Esophagus (tissue), 2 donors: ENCODE results near the gene TGM5. TPM values are rescaled to one million over a fixed set of nuclear protein-coding genes. Genes with fewer than 3 reads are reported as not detected.

ENCODE experiments used
- H3K27ac ChIP-seq, 2 donors: one replicate each; pipeline ENCODE4 v1.5.1; 2013; ENCODE audit warnings: low read depth in 2 of 2, mild to moderate bottlenecking in 2 of 2, inconsistent platforms in 1 of 2, low read length in 1 of 2, moderate library complexity in 1 of 2
- H3K27me3 ChIP-seq, 2 donors: one replicate each; pipeline ENCODE4 v1.6.1; 2013; ENCODE audit warnings: low read length in 2 of 2, control low read depth in 1 of 2, mild to moderate bottlenecking in 1 of 2; ENCODE audit not compliant: insufficient read depth in 2 of 2, control insufficient read depth in 1 of 2
- H3K36me3 ChIP-seq, 2 donors: one replicate each; pipeline ENCODE4 v1.6.1; 2013; ENCODE audit warnings: low read length in 1 of 2; ENCODE audit not compliant: control insufficient read depth in 2 of 2, insufficient read depth in 2 of 2
- H3K4me1 ChIP-seq, 2 donors: one replicate each; pipeline ENCODE4 v1.6.1; 2013; ENCODE audit warnings: low read length in 1 of 2; ENCODE audit not compliant: control insufficient read depth in 2 of 2, insufficient read depth in 2 of 2
- H3K4me3 ChIP-seq, 2 donors: one replicate each; pipeline ENCODE4 v1.5.1; 2013; ENCODE audit warnings: low read length in 2 of 2, mild to moderate bottlenecking in 2 of 2, low read depth in 1 of 2, moderate library complexity in 1 of 2
- H3K9me3 ChIP-seq, 2 donors: one replicate each; pipeline ENCODE4 v1.6.1; 2013; ENCODE audit warnings: mild to moderate bottlenecking in 2 of 2, low read depth in 1 of 2, low read length in 1 of 2, moderate library complexity in 1 of 2; ENCODE audit not compliant: control insufficient read depth in 2 of 2, insufficient read depth in 1 of 2
- WGBS, 2 donors: extraction: QIAGEN DNeasy Blood & Tissue Kit; methylation state at CpG; one replicate each; pipeline ENCODE4 v1.1.7; 2013; 5-methylcytosine and 5-hydroxymethylcytosine counted together
- polyA plus RNA-seq, 2 donors: library from polyadenylated mRNA; stranded (reverse); fragments of 200-250 nt; gene quantifications; one replicate each; pipeline ENCODE4 v1.2.3, GENCODE V29; 2013
- donor health status: healthy with polysubstance abuse.
- donor health status: Bipolar disorder and iron deficiency.

Gene TGM5
- polyA plus RNA-seq, 2 donors = 9.5 to 12.9 TPM

- Histone ChIP-seq H3K36me3 (no peaks in the 10 kb centered on the region), H3K9me3 (no peaks in the 10 kb centered on the region), H3K4me1 (peaks cover 0 to 12% of the 10 kb centered on the region in 2 donors), H3K27me3 (no peaks in the 10 kb centered on the region), H3K27ac (peak overlapping the region; percentile 64 to 85), H3K4me3 (no peak overlapping the region)
- 70 to 71% methylated on average over 8 of the region's 8 CpGs for WGBS, 2 donors
Measured at GRCh38 chr15:43251185-43251870, 15.4 kb downstream of the TGM5 start.

- H3K9me3 ChIP-seq = no peaks in the 10 kb centered on the region
- peak overlapping the region; percentile 41 to 78 for H3K27ac ChIP-seq
- H3K4me3 ChIP-seq = no peak overlapping the region
- no peaks in the 10 kb centered on the region for H3K27me3 ChIP-seq
- H3K4me1 ChIP-seq = peaks cover 0 to 12% of the 10 kb centered on the region in 2 donors
- no peaks in the 10 kb centered on the region for H3K36me3 ChIP-seq
- 49 to 62% methylated on average over 2 of the region's 2 CpGs for whole genome bisulfite sequencing, 2 donors
Measured at GRCh38 chr15:43250785-43251184, 15.9 kb downstream of the TGM5 start.

DNA sequence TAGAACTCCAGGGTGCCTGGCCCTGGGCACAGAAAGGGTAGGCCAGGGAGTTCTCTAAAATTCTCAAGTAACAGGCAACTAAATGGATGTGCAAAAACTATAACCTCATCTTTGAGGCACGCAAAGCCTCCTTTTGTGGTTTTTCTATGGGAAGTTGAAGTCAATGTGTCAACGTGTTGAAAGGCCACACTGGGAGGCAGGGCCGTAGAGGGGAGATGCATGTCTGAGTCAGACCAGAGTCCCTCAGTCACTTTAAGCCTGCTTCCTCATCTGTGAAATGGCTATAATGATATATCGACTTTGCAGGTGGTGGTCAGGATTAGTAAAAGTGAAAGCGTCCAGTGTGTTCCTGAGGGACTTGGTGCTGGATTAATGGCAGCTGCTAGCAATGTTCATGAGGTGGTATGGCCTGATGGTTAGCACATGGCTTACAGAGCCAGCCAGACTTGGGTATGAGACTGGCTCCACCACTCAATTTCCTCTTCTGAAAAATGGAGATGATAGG is 17.0 kb downstream of the TGM5 start:
- WGBS, 2 donors = 56 to 61% methylated on average over 5 of the region's 5 CpGs
- Histone ChIP-seq H3K4me3 (no peak overlapping the region), H3K36me3 (no peaks in the 10 kb centered on the region)

DNA sequence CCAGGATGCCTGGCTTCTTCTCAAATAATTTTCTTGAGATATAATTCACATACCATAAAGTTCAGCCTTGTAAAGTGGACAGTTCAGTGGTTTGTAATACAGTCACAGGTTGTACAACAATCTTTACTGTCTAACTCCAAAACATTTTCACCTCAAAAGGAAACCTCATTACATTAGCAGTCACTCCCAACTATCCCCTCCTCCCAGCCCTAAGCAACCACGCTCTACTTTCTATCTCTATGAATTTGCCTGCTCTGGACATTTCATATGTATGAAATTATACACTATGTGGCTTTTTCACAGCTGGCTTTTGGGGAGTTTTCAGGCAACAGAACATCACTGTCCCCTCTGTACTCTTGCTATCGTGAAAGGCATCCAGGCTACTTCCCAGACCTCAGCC is 17.5 kb downstream of the TGM5 start:
- H3K9me3 ChIP-seq = no peaks in the 10 kb centered on the region
- no peaks in the 10 kb centered on the region for H3K27me3 ChIP-seq
- H3K4me1 ChIP-seq = peaks cover 0 to 14% of the 10 kb centered on the region in 2 donors
- H3K27ac ChIP-seq = no peak overlapping the region
- no peak overlapping the region for H3K4me3 ChIP-seq
- H3K36me3 ChIP-seq = no peaks in the 10 kb centered on the region
- 83 to 87% methylated on average over 2 of the region's 2 CpGs for WGBS, 2 donors

More for the DNA sequence above, 17.0 kb downstream of the TGM5 start:
- H3K27ac ChIP-seq = no peak overlapping the region
- no peaks in the 10 kb centered on the region for H3K27me3 ChIP-seq
- no peaks in the 10 kb centered on the region for H3K9me3 ChIP-seq
- peaks cover 0 to 12% of the 10 kb centered on the region in 2 donors for H3K4me1 ChIP-seq

- H3K36me3 ChIP-seq = no peaks in the 10 kb centered on the region
- no peak overlapping the region for H3K27ac ChIP-seq
- H3K4me1 ChIP-seq = peaks cover 0 to 3% of the 10 kb centered on the region in 2 donors
- H3K9me3 ChIP-seq = no peaks in the 10 kb centered on the region
- H3K27me3 ChIP-seq = no peaks in the 10 kb centered on the region
- no peak overlapping the region for H3K4me3 ChIP-seq
- 69 to 73% methylated on average over 6 of the region's 6 CpGs for WGBS, 2 donors
Measured at GRCh38 chr15:43246261-43246774, 20.4 kb downstream of the TGM5 start.

DNA sequence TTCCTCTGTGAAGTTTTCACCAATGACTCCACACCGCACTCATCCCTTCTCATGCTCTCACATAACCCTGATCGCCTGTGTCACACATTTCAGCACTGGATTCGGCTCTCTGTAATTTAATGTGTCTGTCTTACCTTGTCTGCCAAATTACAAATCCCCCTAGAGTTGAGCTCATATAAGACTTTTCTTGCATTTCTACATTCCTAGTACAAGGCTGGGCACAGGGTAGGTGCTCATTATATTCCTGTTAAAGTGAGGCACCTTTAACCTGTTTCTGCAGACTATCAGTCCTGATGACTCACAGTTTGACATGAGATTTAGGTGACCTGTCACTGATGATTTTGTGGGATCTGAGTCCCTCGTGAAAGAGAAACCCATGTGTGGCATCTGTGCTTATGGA is 22.6 kb downstream of the TGM5 start:
- Histone ChIP-seq H3K27me3 (no peaks in the 10 kb centered on the region), H3K4me3 (no peak overlapping the region), H3K9me3 (peaks cover 0 to under 1% of the 10 kb centered on the region in 2 donors), H3K36me3 (no peaks in the 10 kb centered on the region), H3K27ac (peak overlapping the region; percentile 29 to 68), H3K4me1 (peaks cover 0 to 6% of the 10 kb centered on the region in 2 donors)
- 70 to 74% methylated on average over 4 of the region's 4 CpGs for WGBS, 2 donors

DNA sequence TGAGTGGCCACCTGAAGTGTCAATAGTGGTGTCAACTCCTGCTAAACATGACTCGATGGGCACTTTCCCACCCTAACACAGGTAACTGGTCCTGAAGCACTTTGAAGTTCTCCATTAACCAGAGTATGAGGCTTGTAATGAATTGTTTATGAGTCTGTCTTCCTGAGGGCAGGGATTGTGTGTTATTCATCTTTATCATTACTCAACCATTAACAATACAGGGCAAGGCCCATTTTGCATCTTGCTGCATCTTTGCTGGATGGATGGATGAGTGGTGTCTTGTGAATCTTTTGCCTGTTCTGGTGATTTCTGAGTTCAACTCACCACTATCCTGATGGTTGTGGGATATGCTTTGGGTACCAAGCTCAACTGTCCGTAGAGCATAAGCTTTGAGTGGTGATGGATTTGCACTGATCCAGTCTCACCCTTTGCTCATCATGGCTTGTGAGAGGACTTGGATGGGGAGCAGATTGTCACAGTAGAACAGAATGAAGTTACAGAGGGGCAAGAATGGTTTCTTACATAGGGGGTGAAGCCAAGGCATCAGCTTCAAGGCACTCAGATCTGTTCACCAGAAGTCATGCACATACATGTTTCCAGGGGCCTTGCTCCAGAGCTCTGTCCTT is 23.6 kb downstream of the TGM5 start:
- no peak overlapping the region for H3K4me3 ChIP-seq
- no peaks in the 10 kb centered on the region for H3K27me3 ChIP-seq
- H3K27ac ChIP-seq = peak overlapping the region; percentile 29 to 68
- H3K4me1 ChIP-seq = peaks cover 0 to 13% of the 10 kb centered on the region in 2 donors
- 86 to 89% methylated on average over 2 of the region's 2 CpGs for WGBS, 2 donors
- peaks cover 0 to 3% of the 10 kb centered on the region in 2 donors for H3K36me3 ChIP-seq
- peaks cover 0 to 4% of the 10 kb centered on the region in 2 donors for H3K9me3 ChIP-seq

GRCh38 chr15:43242616-43243015 is 24.1 kb downstream of the TGM5 start:
- H3K27ac ChIP-seq = no peak overlapping the region
- WGBS, 2 donors = 60 to 64% methylated on average over 5 of the region's 5 CpGs

DNA sequence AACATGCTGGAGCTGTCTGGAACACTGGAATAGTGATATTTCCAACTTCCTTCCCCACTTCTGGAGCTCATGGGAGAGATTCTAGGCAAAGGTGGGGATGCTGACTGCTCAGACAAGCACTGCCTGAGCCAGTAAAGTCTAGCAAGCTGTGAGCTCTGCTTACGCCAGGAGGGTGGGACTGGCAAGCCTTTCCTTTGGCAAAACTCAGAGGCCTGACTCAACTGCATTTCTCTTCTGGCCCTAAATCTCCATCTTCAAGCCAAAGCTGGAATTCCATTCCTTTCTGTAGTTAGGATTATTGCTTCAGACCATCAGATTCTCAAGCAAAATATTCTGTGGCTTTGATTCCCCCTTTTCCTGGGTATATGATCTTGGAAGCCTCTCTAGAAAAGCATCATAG is 25.6 kb downstream of the TGM5 start:
- peak overlapping the region in 1 of 2 donors; percentile 24 for H3K27ac ChIP-seq
- peaks cover 0 to 13% of the 10 kb centered on the region in 2 donors for H3K4me1 ChIP-seq
- WGBS, 2 donors = 35 to 42% methylated on average over 1 of the region's 1 CpG
- peaks cover 0 to 4% of the 10 kb centered on the region in 2 donors for H3K9me3 ChIP-seq
- H3K27me3 ChIP-seq = no peaks in the 10 kb centered on the region
- H3K4me3 ChIP-seq = no peak overlapping the region
- peaks cover 0 to 3% of the 10 kb centered on the region in 2 donors for H3K36me3 ChIP-seq

More at GRCh38 chr15:43242616-43243015, 24.1 kb downstream of the TGM5 start:
- no peak overlapping the region for H3K4me3 ChIP-seq
- H3K4me1 ChIP-seq = peaks cover 0 to 13% of the 10 kb centered on the region in 2 donors
- H3K9me3 ChIP-seq = peaks cover 0 to 4% of the 10 kb centered on the region in 2 donors
- no peaks in the 10 kb centered on the region for H3K27me3 ChIP-seq
- H3K36me3 ChIP-seq = peaks cover 0 to 3% of the 10 kb centered on the region in 2 donors
